ENCODE measurements around the gene MNS1. TPM values are rescaled to one million over a fixed set of nuclear protein-coding genes. Genes with fewer than 3 reads are reported as not detected.
A peak's percentile ranks its signal among the peaks of the same experiment; 100 is the strongest.

Gene MNS1
- total and polyA plus RNA-seq, 2 of the 13 experiments (the other 11 are each of a cell fraction or from before 2014, with no cell fraction given): 0.22 to 1.7 TPM

GRCh38 chr15:56469483-56469882 is 4.5 kb upstream of the MNS1 start (continued):
- TF ChIP-seq PAXIP1 (CRISPR knock-in tag; conservative IDR thresholded peaks at IDR 0.05) (peak; percentile 79), ZNF335 (CRISPR knock-in tag; IDR thresholded peaks at IDR 0.05) (no peak), CENPT (CRISPR knock-in tag; IDR thresholded peaks at IDR 0.05; ENCODE audit: low read depth) (no peak), NFATC3 (CRISPR knock-in tag; IDR thresholded peaks at IDR 0.05) (no peak), ZFX (CRISPR knock-in tag; IDR thresholded peaks at IDR 0.05; ENCODE audit: low read depth) (no peak; the same call in 1 of the 2 replicates), SOX13 (IDR thresholded peaks at IDR 0.05) (no peak), SOX13 (CRISPR knock-in tag; conservative IDR thresholded peaks at IDR 0.05 in 1 of 2, IDR thresholded peaks at IDR 0.05 in 1 of 2) (peak in 1 of 2 experiments; percentile 24; a peak in 1 of 4 replicates), POGZ (CRISPR knock-in tag; IDR thresholded peaks at IDR 0.05) (peak; percentile 62), ETV5 (CRISPR knock-in tag; IDR thresholded peaks at IDR 0.05; ENCODE audit: borderline replicate concordance) (peak; percentile 83; the same call in 1 of the 2 replicates), ZNF569 (CRISPR knock-in tag; IDR thresholded peaks at IDR 0.05; ENCODE audit: borderline replicate concordance) (no peak), TARDBP (CRISPR knock-in tag; IDR thresholded peaks at IDR 0.05) (0 out of 2 replicates have a peak, but pooled peaks have one; percentile 15), GATAD2A (CRISPR knock-in tag; IDR thresholded peaks at IDR 0.05) (peak; percentile 71; the same call in 1 of the 2 replicates), HMGA1 (CRISPR knock-in tag; conservative IDR thresholded peaks at IDR 0.05) (no peak), GABPB1 (CRISPR knock-in tag; IDR thresholded peaks at IDR 0.05) (peak; percentile 39; the same call in 1 of the 2 replicates), SOX6 (IDR thresholded peaks at IDR 0.05) (no peak), SOX6 (CRISPR knock-in tag; IDR thresholded peaks at IDR 0.05) (0 out of 2 replicates have a peak, but pooled peaks have one; percentile 30), KDM3A (CRISPR knock-in tag; IDR thresholded peaks at IDR 0.05; ENCODE audit: low read depth) (no peak), SYNCRIP (IDR thresholded peaks at IDR 0.05; ENCODE audit: insufficient read depth, low read depth, low read length) (no peak), ZNF574 (CRISPR knock-in tag; IDR thresholded peaks at IDR 0.05) (no peak)
- TF ChIP-seq, protein P1, sequence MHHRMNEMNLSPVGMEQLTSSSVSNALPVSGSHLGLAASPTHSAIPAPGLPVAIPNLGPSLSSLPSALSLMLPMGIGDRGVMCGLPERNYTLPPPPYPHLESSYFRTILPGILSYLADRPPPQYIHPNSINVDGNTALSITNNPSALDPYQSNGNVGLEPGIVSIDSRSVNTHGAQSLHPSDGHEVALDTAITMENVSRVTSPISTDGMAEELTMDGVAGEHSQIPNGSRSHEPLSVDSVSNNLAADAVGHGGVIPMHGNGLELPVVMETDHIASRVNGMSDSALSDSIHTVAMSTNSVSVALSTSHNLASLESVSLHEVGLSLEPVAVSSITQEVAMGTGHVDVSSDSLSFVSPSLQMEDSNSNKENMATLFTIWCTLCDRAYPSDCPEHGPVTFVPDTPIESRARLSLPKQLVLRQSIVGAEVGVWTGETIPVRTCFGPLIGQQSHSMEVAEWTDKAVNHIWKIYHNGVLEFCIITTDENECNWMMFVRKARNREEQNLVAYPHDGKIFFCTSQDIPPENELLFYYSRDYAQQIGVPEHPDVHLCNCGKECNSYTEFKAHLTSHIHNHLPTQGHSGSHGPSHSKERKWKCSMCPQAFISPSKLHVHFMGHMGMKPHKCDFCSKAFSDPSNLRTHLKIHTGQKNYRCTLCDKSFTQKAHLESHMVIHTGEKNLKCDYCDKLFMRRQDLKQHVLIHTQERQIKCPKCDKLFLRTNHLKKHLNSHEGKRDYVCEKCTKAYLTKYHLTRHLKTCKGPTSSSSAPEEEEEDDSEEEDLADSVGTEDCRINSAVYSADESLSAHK (CRISPR knock-in tag; IDR thresholded peaks at IDR 0.05; ENCODE audit: borderline replicate concordance): no peak
